ENCODE data around the gene PPP1CA.
A peak's percentile ranks its signal among the peaks of the same experiment; 100 is the strongest.

The PPP1CA gene

DNA sequence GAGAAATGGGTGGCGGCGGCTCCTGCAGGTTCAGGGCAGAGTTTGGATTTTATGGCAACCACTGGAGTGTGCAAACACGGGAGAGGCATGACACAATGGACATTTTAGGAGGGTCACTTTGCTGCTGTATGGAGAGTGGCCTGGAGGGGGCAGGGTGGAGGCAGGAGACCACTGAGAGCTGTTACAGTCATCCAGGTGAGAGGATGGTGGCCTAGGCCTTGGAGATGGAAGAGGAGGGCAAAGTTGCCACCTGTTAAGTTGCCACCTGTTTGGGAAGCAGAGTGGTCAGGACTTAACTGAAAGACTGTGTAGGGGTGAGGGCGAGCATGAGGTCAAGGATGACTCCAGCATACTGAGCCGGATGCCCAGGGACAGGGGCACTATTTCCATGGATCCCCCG lies 12.2 kb downstream of the PPP1CA start:
- Histone ChIP-seq H3K27me3 (ENCODE audit: insufficient read depth, poor library complexity, severe bottlenecking) (no peaks in the 10 kb centered on the region), H3K27ac (replicated peaks) (no peak overlapping the region), H3K4me3 (replicated peaks; ENCODE audit: insufficient read depth, low read length) (no peak overlapping the region)
- TF ChIP-seq GABPA (IDR thresholded peaks at IDR 0.05; ENCODE audit: low read depth) (no peak), SPI1 (IDR thresholded peaks at IDR 0.05; ENCODE audit: borderline replicate concordance, low read depth) (no peak), POLR2AphosphoS5 (IDR thresholded peaks at IDR 0.05; ENCODE audit: low read depth) (no peak)
- TF ChIP-seq, protein P1, sequence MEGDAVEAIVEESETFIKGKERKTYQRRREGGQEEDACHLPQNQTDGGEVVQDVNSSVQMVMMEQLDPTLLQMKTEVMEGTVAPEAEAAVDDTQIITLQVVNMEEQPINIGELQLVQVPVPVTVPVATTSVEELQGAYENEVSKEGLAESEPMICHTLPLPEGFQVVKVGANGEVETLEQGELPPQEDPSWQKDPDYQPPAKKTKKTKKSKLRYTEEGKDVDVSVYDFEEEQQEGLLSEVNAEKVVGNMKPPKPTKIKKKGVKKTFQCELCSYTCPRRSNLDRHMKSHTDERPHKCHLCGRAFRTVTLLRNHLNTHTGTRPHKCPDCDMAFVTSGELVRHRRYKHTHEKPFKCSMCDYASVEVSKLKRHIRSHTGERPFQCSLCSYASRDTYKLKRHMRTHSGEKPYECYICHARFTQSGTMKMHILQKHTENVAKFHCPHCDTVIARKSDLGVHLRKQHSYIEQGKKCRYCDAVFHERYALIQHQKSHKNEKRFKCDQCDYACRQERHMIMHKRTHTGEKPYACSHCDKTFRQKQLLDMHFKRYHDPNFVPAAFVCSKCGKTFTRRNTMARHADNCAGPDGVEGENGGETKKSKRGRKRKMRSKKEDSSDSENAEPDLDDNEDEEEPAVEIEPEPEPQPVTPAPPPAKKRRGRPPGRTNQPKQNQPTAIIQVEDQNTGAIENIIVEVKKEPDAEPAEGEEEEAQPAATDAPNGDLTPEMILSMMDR (IDR thresholded peaks at IDR 0.05; ENCODE audit: insufficient read depth, low read length) = peak; percentile 72
- peak in 1 of 2 experiments; percentile 57 for DNase-seq (ENCODE audit: low read depth in 1 of 2, low spot score in 1 of 2)

DNA sequence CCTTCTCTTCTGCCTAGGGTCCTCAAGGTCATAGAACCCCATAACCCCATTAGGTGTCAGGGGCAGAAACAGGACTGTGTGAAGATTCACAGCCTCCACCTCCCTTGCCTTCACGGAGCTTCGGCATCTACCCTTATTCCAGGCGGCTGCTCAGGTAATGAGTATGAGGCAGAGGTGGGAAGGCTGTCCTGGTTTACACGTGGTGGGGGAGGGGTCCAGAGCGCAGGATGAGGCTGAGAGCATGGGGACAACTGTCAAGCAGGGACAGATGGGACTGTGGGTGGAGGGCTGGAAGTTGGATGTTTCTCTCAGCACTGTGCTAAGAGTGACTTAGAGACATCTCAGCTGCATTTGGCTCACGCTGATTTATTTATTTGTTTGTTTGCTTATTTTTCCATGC lies 14.1 kb downstream of the PPP1CA start:
- Histone ChIP-seq H3K4me3 (replicated peaks; ENCODE audit: insufficient read depth, low read length) (no peak overlapping the region), H3K27me3 (ENCODE audit: insufficient read depth, poor library complexity, severe bottlenecking) (no peaks in the 10 kb centered on the region), H3K27ac (replicated peaks) (no peak overlapping the region)
- TF ChIP-seq GABPA (IDR thresholded peaks at IDR 0.05; ENCODE audit: low read depth) = no peak
- TF ChIP-seq POLR2AphosphoS5 (IDR thresholded peaks at IDR 0.05; ENCODE audit: low read depth) = no peak
- TF ChIP-seq, protein P1 (IDR thresholded peaks at IDR 0.05; ENCODE audit: insufficient read depth, low read length) = no peak
- no peak for DNase-seq (ENCODE audit: low read depth in 1 of 2, low spot score in 1 of 2)

DNA sequence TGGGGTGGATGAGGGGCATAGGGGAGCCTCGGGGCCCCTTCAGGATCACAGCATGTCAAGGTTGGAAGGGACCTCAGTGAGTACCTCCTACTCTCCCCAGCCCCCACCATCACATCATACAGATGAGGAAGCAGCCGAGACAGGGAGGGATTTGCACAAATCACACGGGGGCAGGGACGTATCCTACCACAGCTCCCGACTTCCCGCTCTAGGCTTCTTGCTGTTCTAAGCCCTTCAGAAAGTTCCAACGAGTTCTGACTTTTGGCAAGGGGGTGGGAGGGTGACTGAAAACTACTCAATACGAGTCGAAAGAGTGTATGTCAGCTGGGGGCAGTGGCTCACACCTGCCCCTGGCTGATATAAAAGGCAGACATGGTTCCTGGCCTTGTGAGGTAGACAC lies 14.6 kb downstream of the PPP1CA start:
- DNase-seq (ENCODE audit: low read depth in 1 of 2, low spot score in 1 of 2) = peak in 1 of 2 experiments; percentile 60
- Histone ChIP-seq H3K27ac (replicated peaks) (no peak overlapping the region), H3K27me3 (ENCODE audit: insufficient read depth, poor library complexity, severe bottlenecking) (no peaks in the 10 kb centered on the region), H3K4me3 (replicated peaks; ENCODE audit: insufficient read depth, low read length) (no peak overlapping the region)
- TF ChIP-seq, protein P2, sequence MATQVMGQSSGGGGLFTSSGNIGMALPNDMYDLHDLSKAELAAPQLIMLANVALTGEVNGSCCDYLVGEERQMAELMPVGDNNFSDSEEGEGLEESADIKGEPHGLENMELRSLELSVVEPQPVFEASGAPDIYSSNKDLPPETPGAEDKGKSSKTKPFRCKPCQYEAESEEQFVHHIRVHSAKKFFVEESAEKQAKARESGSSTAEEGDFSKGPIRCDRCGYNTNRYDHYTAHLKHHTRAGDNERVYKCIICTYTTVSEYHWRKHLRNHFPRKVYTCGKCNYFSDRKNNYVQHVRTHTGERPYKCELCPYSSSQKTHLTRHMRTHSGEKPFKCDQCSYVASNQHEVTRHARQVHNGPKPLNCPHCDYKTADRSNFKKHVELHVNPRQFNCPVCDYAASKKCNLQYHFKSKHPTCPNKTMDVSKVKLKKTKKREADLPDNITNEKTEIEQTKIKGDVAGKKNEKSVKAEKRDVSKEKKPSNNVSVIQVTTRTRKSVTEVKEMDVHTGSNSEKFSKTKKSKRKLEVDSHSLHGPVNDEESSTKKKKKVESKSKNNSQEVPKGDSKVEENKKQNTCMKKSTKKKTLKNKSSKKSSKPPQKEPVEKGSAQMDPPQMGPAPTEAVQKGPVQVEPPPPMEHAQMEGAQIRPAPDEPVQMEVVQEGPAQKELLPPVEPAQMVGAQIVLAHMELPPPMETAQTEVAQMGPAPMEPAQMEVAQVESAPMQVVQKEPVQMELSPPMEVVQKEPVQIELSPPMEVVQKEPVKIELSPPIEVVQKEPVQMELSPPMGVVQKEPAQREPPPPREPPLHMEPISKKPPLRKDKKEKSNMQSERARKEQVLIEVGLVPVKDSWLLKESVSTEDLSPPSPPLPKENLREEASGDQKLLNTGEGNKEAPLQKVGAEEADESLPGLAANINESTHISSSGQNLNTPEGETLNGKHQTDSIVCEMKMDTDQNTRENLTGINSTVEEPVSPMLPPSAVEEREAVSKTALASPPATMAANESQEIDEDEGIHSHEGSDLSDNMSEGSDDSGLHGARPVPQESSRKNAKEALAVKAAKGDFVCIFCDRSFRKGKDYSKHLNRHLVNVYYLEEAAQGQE (IDR thresholded peaks at IDR 0.05; ENCODE audit: insufficient replicate concordance, low read depth) = no peak
- TF ChIP-seq, protein P1 (IDR thresholded peaks at IDR 0.05; ENCODE audit: insufficient read depth, low read length) = no peak
- no peak for TF ChIP-seq SPI1 (IDR thresholded peaks at IDR 0.05; ENCODE audit: borderline replicate concordance, low read depth)
- no peak for TF ChIP-seq GABPA (IDR thresholded peaks at IDR 0.05; ENCODE audit: low read depth)

DNA sequence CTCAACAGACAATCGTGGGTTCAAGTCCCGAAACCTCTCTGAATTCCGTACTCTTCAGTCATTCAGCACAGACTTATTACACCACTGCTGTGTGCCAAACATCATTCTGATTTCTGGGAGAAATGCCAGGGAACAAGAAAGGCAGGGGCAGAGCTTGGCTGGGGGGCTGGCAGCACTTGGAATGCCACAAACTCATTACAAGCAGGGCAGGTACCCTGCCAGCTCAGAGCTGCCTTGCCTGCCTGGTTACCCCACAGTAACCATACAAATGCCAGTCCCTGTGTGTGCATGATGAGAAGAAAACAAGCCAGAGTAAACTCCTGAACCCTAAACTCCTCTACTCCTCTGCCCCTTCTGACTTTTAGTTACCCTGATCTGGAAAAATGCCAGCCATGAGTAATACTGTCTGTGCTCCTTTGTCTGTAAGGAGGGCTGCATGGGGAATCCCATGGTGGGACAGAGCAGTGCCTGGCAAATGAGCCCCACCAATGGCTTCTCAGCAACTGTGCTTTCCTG lies 16.7 kb downstream of the PPP1CA start:
- Histone ChIP-seq H3K27ac (replicated peaks) (no peak overlapping the region), H3K4me3 (replicated peaks; ENCODE audit: insufficient read depth, low read length) (no peak overlapping the region)
- no peak for DNase-seq (ENCODE audit: low read depth in 1 of 2, low spot score in 1 of 2)

More for the DNA sequence above, 16.7 kb downstream of the PPP1CA start:
- TF ChIP-seq, protein P1 (IDR thresholded peaks at IDR 0.05; ENCODE audit: insufficient read depth, low read length) = no peak
- no peak for TF ChIP-seq SPI1 (IDR thresholded peaks at IDR 0.05; ENCODE audit: borderline replicate concordance, low read depth)
- no peak for TF ChIP-seq POLR2AphosphoS5 (IDR thresholded peaks at IDR 0.05; ENCODE audit: low read depth)
- no peak for TF ChIP-seq GABPA (IDR thresholded peaks at IDR 0.05; ENCODE audit: low read depth)
- TF ChIP-seq, protein P2 (IDR thresholded peaks at IDR 0.05; ENCODE audit: insufficient replicate concordance, low read depth) = no peak
- no peaks in the 10 kb centered on the region for H3K27me3 ChIP-seq (ENCODE audit: insufficient read depth, poor library complexity, severe bottlenecking)
